ENCODE data around the gene FCGR3B.
"Not testable (repeated sequence)": the region's sequence is repeated elsewhere in the genome, so short reads cannot be mapped to it uniquely, and the experiment has no call there.

FCGR3B gene

GRCh38 chr1:161582882-161583281 lies 48.1 kb downstream of the FCGR3B start:
- H3K27ac ChIP-seq; in situ Hi-C loops (cut with HindIII; ENCODE audit: low pct_ligation_motif_present, low sequenced_read_pairs): not testable (repeated sequence)

GRCh38 chr1:161580879-161581537 lies 50.0 kb downstream of the FCGR3B start:
- H3K36me3 ChIP-seq (replicated peaks); H3K27me3 ChIP-seq (replicated peaks); DNase-seq; in situ Hi-C loops (cut with HindIII; ENCODE audit: low pct_ligation_motif_present, low sequenced_read_pairs); H3K27ac ChIP-seq; H3K4me3 ChIP-seq (ENCODE audit: low read depth, low read length): not testable (repeated sequence)

More at GRCh38 chr1:161582882-161583281, 48.1 kb downstream of the FCGR3B start:
- not testable (repeated sequence) for DNase-seq; H3K4me3 ChIP-seq (ENCODE audit: low read depth, low read length); H3K36me3 ChIP-seq (replicated peaks); H3K27me3 ChIP-seq (replicated peaks)

GRCh38 chr1:161579856-161580507 lies 51.0 kb downstream of the FCGR3B start:
- H3K27me3 ChIP-seq (replicated peaks); H3K36me3 ChIP-seq (replicated peaks); H3K27ac ChIP-seq; H3K4me3 ChIP-seq (ENCODE audit: low read depth, low read length); DNase-seq; in situ Hi-C loops (cut with HindIII; ENCODE audit: low pct_ligation_motif_present, low sequenced_read_pairs): not testable (repeated sequence)

GRCh38 chr1:161576676-161577075 lies 54.3 kb downstream of the FCGR3B start:
- H3K4me3 ChIP-seq (ENCODE audit: low read depth, low read length); in situ Hi-C loops (cut with HindIII; ENCODE audit: low pct_ligation_motif_present, low sequenced_read_pairs); H3K27me3 ChIP-seq (replicated peaks); H3K27ac ChIP-seq; DNase-seq; H3K36me3 ChIP-seq (replicated peaks): not testable (repeated sequence)
